ENCODE measurements around the gene NPDC1. TPM values are rescaled to one million over a fixed set of nuclear protein-coding genes. Genes with fewer than 3 reads are reported as not detected.
A peak's percentile ranks its signal among the peaks of the same experiment; 100 is the strongest.

The NPDC1 gene
- polyA plus RNA-seq, 1 experiment = 8.9 TPM

GRCh38 chr9:137078701-137079400 lies 32.9 kb upstream of the NPDC1 start:
- DNase-seq (ENCODE audit: low read depth, low spot score) = no peak
- H3K4me3 ChIP-seq (ENCODE audit: low read depth, low read length) = peak overlapping the region; percentile 73

GRCh38 chr9:137077758-137078693 lies 32.0 kb upstream of the NPDC1 start:
- peak overlapping the region; percentile 73 for H3K4me3 ChIP-seq (ENCODE audit: low read depth, low read length)
- ChIA-PET POLR2A (no interaction called here), CTCF (no interaction called here)
- DNase-seq (ENCODE audit: low read depth, low spot score) = no peak
- H3K9me3 ChIP-seq (ENCODE audit: control insufficient read depth, insufficient read depth, low read length) = no peaks in the 10 kb centered on the region; the same call in 1 of the 2 replicates
- TF ChIP-seq, protein P1, sequence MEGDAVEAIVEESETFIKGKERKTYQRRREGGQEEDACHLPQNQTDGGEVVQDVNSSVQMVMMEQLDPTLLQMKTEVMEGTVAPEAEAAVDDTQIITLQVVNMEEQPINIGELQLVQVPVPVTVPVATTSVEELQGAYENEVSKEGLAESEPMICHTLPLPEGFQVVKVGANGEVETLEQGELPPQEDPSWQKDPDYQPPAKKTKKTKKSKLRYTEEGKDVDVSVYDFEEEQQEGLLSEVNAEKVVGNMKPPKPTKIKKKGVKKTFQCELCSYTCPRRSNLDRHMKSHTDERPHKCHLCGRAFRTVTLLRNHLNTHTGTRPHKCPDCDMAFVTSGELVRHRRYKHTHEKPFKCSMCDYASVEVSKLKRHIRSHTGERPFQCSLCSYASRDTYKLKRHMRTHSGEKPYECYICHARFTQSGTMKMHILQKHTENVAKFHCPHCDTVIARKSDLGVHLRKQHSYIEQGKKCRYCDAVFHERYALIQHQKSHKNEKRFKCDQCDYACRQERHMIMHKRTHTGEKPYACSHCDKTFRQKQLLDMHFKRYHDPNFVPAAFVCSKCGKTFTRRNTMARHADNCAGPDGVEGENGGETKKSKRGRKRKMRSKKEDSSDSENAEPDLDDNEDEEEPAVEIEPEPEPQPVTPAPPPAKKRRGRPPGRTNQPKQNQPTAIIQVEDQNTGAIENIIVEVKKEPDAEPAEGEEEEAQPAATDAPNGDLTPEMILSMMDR (IDR thresholded peaks at IDR 0.05; ENCODE audit: low read depth, low read length) = no peak
- H3K27me3 ChIP-seq (ENCODE audit: control insufficient read depth, insufficient read depth, low read length) = no peaks in the 10 kb centered on the region
- H3K27ac ChIP-seq (ENCODE audit: low read depth, low read length) = no peak overlapping the region

More at GRCh38 chr9:137078701-137079400, 32.9 kb upstream of the NPDC1 start:
- H3K9me3 ChIP-seq (ENCODE audit: control insufficient read depth, insufficient read depth, low read length) = no peaks in the 10 kb centered on the region; the same call in 1 of the 2 replicates
- POLR2A ChIA-PET = no interaction called here
- H3K27ac ChIP-seq (ENCODE audit: low read depth, low read length) = no peak overlapping the region
- TF ChIP-seq, protein P1 (IDR thresholded peaks at IDR 0.05; ENCODE audit: low read depth, low read length) = no peak
- CTCF ChIA-PET = interaction anchor here (1.1 kb wide), 1 partner anchor 15 kb away, joined by 3 read pairs; no protein-coding TSS in a partner anchor
- no peaks in the 10 kb centered on the region for H3K27me3 ChIP-seq (ENCODE audit: control insufficient read depth, insufficient read depth, low read length)

DNA sequence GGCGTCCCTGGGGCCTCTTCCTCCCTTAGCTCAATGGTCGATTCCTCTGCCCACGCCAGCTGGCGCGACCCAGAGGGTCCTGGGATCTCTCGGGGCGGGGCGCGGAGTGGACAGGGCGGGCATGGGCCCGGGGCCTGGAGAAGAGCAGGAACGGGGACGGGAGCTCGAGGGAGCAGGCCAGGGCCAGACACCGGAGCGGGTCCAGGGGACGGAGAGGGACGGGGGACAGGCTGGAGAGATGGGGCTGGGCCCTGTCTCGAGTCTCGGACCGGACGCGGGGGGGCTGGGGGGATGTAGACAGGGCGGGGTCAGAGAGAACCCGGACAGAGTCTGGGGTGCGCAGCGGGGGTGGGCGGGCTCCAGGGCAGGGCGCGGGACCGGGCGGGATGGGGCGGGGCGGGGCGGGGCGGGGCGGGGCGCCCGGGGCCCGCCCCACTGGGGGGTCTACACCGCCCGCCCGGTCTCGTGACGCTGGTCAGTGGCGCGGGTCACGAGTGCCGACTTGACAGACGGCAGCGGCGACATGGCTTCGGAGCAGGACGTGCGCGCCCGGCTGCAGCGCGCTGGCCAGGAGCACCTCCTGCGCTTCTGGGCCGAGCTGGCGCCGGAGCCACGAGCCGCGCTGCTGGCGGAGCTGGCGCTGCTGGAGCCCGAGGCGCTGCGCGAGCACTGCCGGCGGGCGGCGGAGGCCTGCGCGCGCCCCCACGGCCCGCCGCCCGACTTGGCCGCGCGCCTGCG lies 31.2 kb upstream of the NPDC1 start, which contains the start of gene UAP1L1:
TSS of gene UAP1L1 (plus strand) at position 508 of the 738 bp plus-strand sequence. CDS start at position 524, 16 bp downstream.
- H3K27ac ChIP-seq (ENCODE audit: low read depth, low read length) = no peak within 1 kb of the TSS
- POLR2A ChIA-PET = interaction anchor here (0.8 kb wide), 1 partner anchor 10 kb away, joined by 3 read pairs; the partner anchor contains the start of gene MAN1B1
- DNase-seq (ENCODE audit: low read depth, low spot score) = no peak
- H3K4me3 ChIP-seq (ENCODE audit: low read depth, low read length) = peak within 1 kb of the TSS; percentile 73
- CTCF ChIA-PET = interaction anchor here (1.0 kb wide), 1 partner anchor 9 kb away, joined by 3 read pairs; no protein-coding TSS in a partner anchor
- no peaks in the 10 kb centered on the region; the same call in 1 of the 2 replicates for H3K9me3 ChIP-seq (ENCODE audit: control insufficient read depth, insufficient read depth, low read length)
- TF ChIP-seq, protein P1 (IDR thresholded peaks at IDR 0.05; ENCODE audit: low read depth, low read length) = no peak
- H3K27me3 ChIP-seq (ENCODE audit: control insufficient read depth, insufficient read depth, low read length) = no peaks in the 10 kb centered on the region

DNA sequence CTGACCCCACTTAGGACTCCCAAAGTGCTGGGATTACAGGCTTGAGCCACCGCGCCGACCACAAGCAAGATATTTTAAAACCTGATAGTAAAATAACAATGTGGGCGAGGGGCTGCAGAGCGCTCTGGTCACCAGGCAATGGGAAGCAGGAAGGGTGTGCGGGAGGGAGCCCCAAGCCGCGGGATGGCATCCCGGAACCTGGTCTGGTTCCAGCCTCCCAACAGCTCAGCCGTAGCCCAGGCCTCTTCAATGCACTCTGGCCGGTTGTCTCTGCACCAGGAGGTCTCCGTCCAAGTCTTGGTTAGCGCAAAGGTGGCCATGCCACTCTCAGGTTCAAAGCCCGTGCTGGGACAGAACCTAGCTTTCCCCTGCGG lies 30.6 kb upstream of the NPDC1 start:
- H3K27me3 ChIP-seq (ENCODE audit: control insufficient read depth, insufficient read depth, low read length) = no peaks in the 10 kb centered on the region
- TF ChIP-seq, protein P1 (IDR thresholded peaks at IDR 0.05; ENCODE audit: low read depth, low read length) = no peak
- POLR2A ChIA-PET = interaction anchor here (0.8 kb wide), 1 partner anchor 10 kb away, joined by 3 read pairs; the partner anchor contains the start of gene MAN1B1
- H3K27ac ChIP-seq (ENCODE audit: low read depth, low read length) = no peak overlapping the region
- peak overlapping the region; percentile 51; the same call in 1 of the 2 replicates for H3K4me3 ChIP-seq (ENCODE audit: low read depth, low read length)
- CTCF ChIA-PET = interaction anchor here (1.0 kb wide), 1 partner anchor 9 kb away, joined by 3 read pairs; no protein-coding TSS in a partner anchor
- H3K9me3 ChIP-seq (ENCODE audit: control insufficient read depth, insufficient read depth, low read length) = no peaks in the 10 kb centered on the region; the same call in 1 of the 2 replicates
- no peak for DNase-seq (ENCODE audit: low read depth, low spot score)
